Neural progenitor cell (in vitro differentiated cells): ENCODE results near the gene CYB5A. TPM values are rescaled to one million over a fixed set of nuclear protein-coding genes. Genes with fewer than 3 reads are reported as not detected.
"Not testable (repeated sequence)": the region's sequence is repeated elsewhere in the genome, so short reads cannot be mapped to it uniquely, and the experiment has no call there.

ENCODE experiments used
- DNase-seq: peaks from one replicate; pipeline ENCODE4 v3.0.0-alpha.2; 2016; ENCODE audit warnings: low spot score
- H2AFZ ChIP-seq: fragments of 200-600 bp; sonication (generic); replicated peaks from 2 replicates; pipeline ENCODE4 v1.6.1; 2016; ENCODE audit warnings: antibody characterized with exemption
- H3F3A ChIP-seq: fragments of 200-600 bp; sonication (generic); 2 replicates; pipeline ENCODE4 v1.6.1; 2016; ENCODE audit warnings: antibody characterized with exemption, low read depth
- H3K27ac ChIP-seq: fragments of 200-600 bp; sonication (generic); 2 replicates; pipeline ENCODE4 v1.5.1; 2016; ENCODE audit warnings: mild to moderate bottlenecking
- H3K27me3 ChIP-seq: fragments of 200-600 bp; sonication (generic); 2 replicates; pipeline ENCODE4 v1.6.1; 2016; ENCODE audit warnings: mild to moderate bottlenecking, moderate library complexity
- H3K36me3 ChIP-seq: fragments of 200-600 bp; sonication (generic); 2 replicates; pipeline ENCODE4 v1.5.1; 2016
- H3K4me1 ChIP-seq: fragments of 200-600 bp; sonication (generic); 2 replicates; pipeline ENCODE4 v1.6.1; 2016; ENCODE audit warnings: mixed run types
- H3K4me2 ChIP-seq: fragments of 200-600 bp; sonication (generic); 2 replicates; pipeline ENCODE4 v1.6.1; 2016
- H3K4me3 ChIP-seq: fragments of 200-600 bp; sonication (generic); 2 replicates; pipeline ENCODE4 v1.5.1; 2016
- H3K79me2 ChIP-seq: fragments of 200-600 bp; sonication (generic); 2 replicates; pipeline ENCODE4 v1.6.1; 2016; ENCODE audit warnings: low read depth
- H3K9ac ChIP-seq: fragments of 200-600 bp; sonication (generic); 2 replicates; pipeline ENCODE4 v1.6.1; 2016
- H3K9me3 ChIP-seq: fragments of 200-600 bp; sonication (generic); 2 replicates; pipeline ENCODE4 v1.5.1; 2016; ENCODE audit warnings: low read depth
- H4K20me1 ChIP-seq: fragments of 200-600 bp; sonication (generic); 2 replicates; pipeline ENCODE4 v1.6.1; 2016; ENCODE audit warnings: low read depth
- H3K27ac Mint-ChIP-seq: 3 replicates; pipeline ENCODE4 v1.8.0; 2021; ENCODE audit warnings: mixed read lengths
- H3K27me3 Mint-ChIP-seq: 2 replicates; pipeline ENCODE4 v1.8.0; 2022; ENCODE audit warnings: low read depth, mild to moderate bottlenecking, inconsistent platforms, moderate library complexity, mixed read lengths; ENCODE audit not compliant: insufficient read depth
- H3K36me3 Mint-ChIP-seq: 3 replicates; pipeline ENCODE4 v1.8.0; 2021; ENCODE audit warnings: mixed read lengths
- H3K4me1 Mint-ChIP-seq: 3 replicates; pipeline ENCODE4 v1.8.0; 2021; ENCODE audit warnings: mixed read lengths
- H3K4me3 Mint-ChIP-seq: 3 replicates; pipeline ENCODE4 v1.8.0; 2021; ENCODE audit warnings: mild to moderate bottlenecking, moderate library complexity, mixed read lengths
- H3K9me3 Mint-ChIP-seq: 3 replicates; pipeline ENCODE4 v1.8.0; 2020; ENCODE audit warnings: mixed read lengths
- CTCF ChIP-seq: fragments of 200-600 bp; sonication (generic); IDR thresholded peaks from 2 replicates; pipeline ENCODE4 v1.5.1; 2017; ENCODE audit warnings: antibody characterized with exemption, mild to moderate bottlenecking
- EZH2 ChIP-seq: fragments of 200-600 bp; sonication (generic); IDR thresholded peaks from 2 replicates; pipeline ENCODE4 v1.6.1; 2017; ENCODE audit warnings: antibody characterized with exemption, mild to moderate bottlenecking, moderate library complexity
- EZH2phosphoT487 ChIP-seq: fragments of 200-600 bp; sonication (generic); IDR thresholded peaks from 2 replicates; pipeline ENCODE4 v1.6.1; 2017; ENCODE audit warnings: antibody characterized with exemption
- total RNA-seq: library from RNA; depleted of rRNA; stranded (reverse); fragments of >200 nt; gene quantifications from 2 replicates; pipeline ENCODE4 v1.2.3, GENCODE V29; 2015; ENCODE audit warnings: low replicate concordance

Gene CYB5A
- total RNA-seq, 1 donor from 2014 or later, result 33.7 TPM

- TF ChIP-seq EZH2phosphoT487 (no peak), CTCF (peak; percentile 44)
- DNase-seq, result peak; percentile 20
- no peak overlapping the region for H3K4me2 ChIP-seq
- H3K36me3 ChIP-seq, result no peaks in the 10 kb centered on the region
- Mint-ChIP-seq H3K4me3 (no peak overlapping the region), H3K4me1 (peaks cover 2% of the 10 kb centered on the region), H3K27ac (no peak overlapping the region), H3K27me3 (no peaks in the 10 kb centered on the region), H3K9me3 (no peaks in the 10 kb centered on the region), H3K36me3 (no peaks in the 10 kb centered on the region)
- H3F3A ChIP-seq, result peaks cover 6% of the 10 kb centered on the region
- no peaks in the 10 kb centered on the region for H3K9me3 ChIP-seq
- no peaks in the 10 kb centered on the region for H3K27me3 ChIP-seq
- no peaks in the 10 kb centered on the region for H3K79me2 ChIP-seq
- H3K4me1 ChIP-seq, result peaks cover 16% of the 10 kb centered on the region
- no peak overlapping the region for H3K27ac ChIP-seq
- peak overlapping the region; percentile 26 for H2AFZ ChIP-seq
- no peaks in the 10 kb centered on the region for H4K20me1 ChIP-seq
- no peak overlapping the region for H3K4me3 ChIP-seq
- H3K9ac ChIP-seq, result no peak overlapping the region
Observed at GRCh38 chr18:74331404-74331803, 39.6 kb upstream of the CYB5A start.

- H3K27ac Mint-ChIP-seq, result no peak overlapping the region
- H2AFZ ChIP-seq, result no peak overlapping the region
- TF ChIP-seq CTCF (no peak), EZH2phosphoT487 (no peak), EZH2 (no peak)
Observed at GRCh38 chr18:74329688-74330205, 38.0 kb upstream of the CYB5A start.

GRCh38 chr18:74328206-74328605, 36.4 kb upstream of the CYB5A start:
- peaks cover 2% of the 10 kb centered on the region for H3K4me1 Mint-ChIP-seq
- peaks cover 6% of the 10 kb centered on the region for H3F3A ChIP-seq
- H4K20me1 ChIP-seq, result no peaks in the 10 kb centered on the region
- H3K36me3 Mint-ChIP-seq, result no peaks in the 10 kb centered on the region
- DNase-seq, result no peak
- no peaks in the 10 kb centered on the region for H3K9me3 Mint-ChIP-seq
- no peak overlapping the region for H2AFZ ChIP-seq
- H3K4me3 ChIP-seq, result no peak overlapping the region
- no peaks in the 10 kb centered on the region for H3K36me3 ChIP-seq
- H3K9ac ChIP-seq, result no peak overlapping the region
- H3K79me2 ChIP-seq, result no peaks in the 10 kb centered on the region
- H3K27ac Mint-ChIP-seq, result no peak overlapping the region
- no peaks in the 10 kb centered on the region for H3K9me3 ChIP-seq
- H3K27ac ChIP-seq, result no peak overlapping the region
- TF ChIP-seq EZH2, result no peak
- no peak for TF ChIP-seq EZH2phosphoT487
- no peak for TF ChIP-seq CTCF
- no peaks in the 10 kb centered on the region for H3K27me3 Mint-ChIP-seq
- peaks cover 15% of the 10 kb centered on the region for H3K4me1 ChIP-seq
- H3K4me3 Mint-ChIP-seq, result no peak overlapping the region
- no peak overlapping the region for H3K4me2 ChIP-seq
- H3K27me3 ChIP-seq, result no peaks in the 10 kb centered on the region

More at GRCh38 chr18:74329688-74330205, 38.0 kb upstream of the CYB5A start:
- Histone ChIP-seq H3K79me2 (no peaks in the 10 kb centered on the region), H3K9ac (no peak overlapping the region), H3F3A (peaks cover 6% of the 10 kb centered on the region), H3K36me3 (no peaks in the 10 kb centered on the region), H3K9me3 (no peaks in the 10 kb centered on the region), H3K4me2 (no peak overlapping the region), H4K20me1 (no peaks in the 10 kb centered on the region), H3K4me1 (peaks cover 19% of the 10 kb centered on the region), H3K4me3 (no peak overlapping the region), H3K27ac (no peak overlapping the region), H3K27me3 (no peaks in the 10 kb centered on the region)
- H3K36me3 Mint-ChIP-seq, result no peaks in the 10 kb centered on the region
- H3K4me1 Mint-ChIP-seq, result peaks cover 2% of the 10 kb centered on the region
- no peaks in the 10 kb centered on the region for H3K9me3 Mint-ChIP-seq
- no peaks in the 10 kb centered on the region for H3K27me3 Mint-ChIP-seq
- no peak for DNase-seq
- H3K4me3 Mint-ChIP-seq, result no peak overlapping the region

GRCh38 chr18:74326791-74327190, 35.0 kb upstream of the CYB5A start:
- H3K27me3 ChIP-seq, H3K4me1 Mint-ChIP-seq, H3K27me3 Mint-ChIP-seq, H3K27ac Mint-ChIP-seq, H3K9me3 ChIP-seq, H3K4me3 ChIP-seq, H3K36me3 ChIP-seq, H3K36me3 Mint-ChIP-seq, H2AFZ ChIP-seq, H3K9me3 Mint-ChIP-seq, H3K27ac ChIP-seq, H3F3A ChIP-seq, H3K79me2 ChIP-seq, H3K4me3 Mint-ChIP-seq, H3K9ac ChIP-seq, H4K20me1 ChIP-seq: not testable (repeated sequence)
- Histone ChIP-seq H3K4me1 (peaks cover 15% of the 10 kb centered on the region), H3K4me2 (peak overlapping the region; percentile 17)
- DNase-seq, result peak; percentile 19
